GM12878 (cell line): ENCODE data around the gene ITM2C. TPM values are rescaled to one million over a fixed set of nuclear protein-coding genes. Genes with fewer than 3 reads are reported as not detected.

ENCODE experiments used
- ATAC-seq: fragments of 200-7000 bp; cut with Tn5 transposase; 3 replicates; pipeline ENCODE4 v1.9.1; 2020; ENCODE audit warnings: mild to moderate bottlenecking, moderate library complexity
- BruUV-seq: library from RNA; stranded (reverse); fragments of 400-500 nt; replicated peaks from 2 replicates; lab custom pipeline; 2021; lab: Mats Ljungman, UMichigan
- CTCF ChIA-PET: fragments of 300-600 bp; sonication (Branson Sonifier 250); formaldehyde crosslinking; extraction: SDS; loops from one replicate; lab custom pipeline; 2021; ENCODE audit warnings: inconsistent platforms; lab: Yijun Ruan, JAX
- POLR2A ChIA-PET: fragments of 350-600 bp; formaldehyde crosslinking; extraction: SDS; loops from one replicate; lab custom pipeline; 2021; ENCODE audit warnings: inconsistent platforms; lab: Charles Lee
- RAD21 ChIA-PET: fragments of 300-600 bp; sonication (Branson Sonifier 250); formaldehyde crosslinking; loops from one replicate; lab custom pipeline; 2023; ENCODE audit warnings: antibody characterized with exemption; ENCODE audit not compliant: unreplicated experiment; lab: Charles Lee
- SMC1A ChIA-PET: fragments of 300-600 bp; sonication (Branson Sonifier 250); formaldehyde crosslinking; loops from one replicate; lab custom pipeline; 2023; ENCODE audit not compliant: unreplicated experiment, uncharacterized antibody; lab: Charles Lee
- DNase-seq: peaks from one replicate; pipeline ENCODE4 v3.0.0-alpha.2; 2011; ENCODE audit warnings: low read depth, low spot score
- FAIRE-seq: peaks from 3 replicates; lab custom pipeline; 2011; peaks lifted over from hg19 to GRCh38; lab: Jason Lieb, UNC
- H2AFZ ChIP-seq: 2 replicates; pipeline ENCODE4 v1.6.0; 2011; ENCODE audit warnings: low read depth, low read length, control low read depth; ENCODE audit not compliant: control insufficient read depth
- H3K27ac ChIP-seq: 2 replicates; pipeline ENCODE4 v1.5.1; 2011; ENCODE audit warnings: control low read depth; ENCODE audit not compliant: control insufficient read depth, insufficient read depth
- H3K27me3 ChIP-seq, 2 experiments: replicated peaks in 1 of 2; 2 replicates each; pipeline versions ENCODE4 v1.6.0 to v1.6.1; 2011; ENCODE audit warnings: low read length in 1 of 2; ENCODE audit not compliant: control insufficient read depth in 2 of 2, insufficient read depth in 2 of 2
- H3K36me3 ChIP-seq, 2 experiments: 2 replicates each; pipeline ENCODE4 v1.5.1; 2011; ENCODE audit warnings: low read length in 1 of 2; ENCODE audit not compliant: control insufficient read depth in 2 of 2, insufficient read depth in 2 of 2
- H3K4me1 ChIP-seq: 2 replicates; pipeline ENCODE4 v1.6.1; 2011; ENCODE audit warnings: mild to moderate bottlenecking, low read length, moderate library complexity, mixed read lengths; ENCODE audit not compliant: control insufficient read depth, insufficient read depth
- H3K4me2 ChIP-seq: 2 replicates; pipeline ENCODE4 v1.6.0; 2011; ENCODE audit warnings: control low read depth; ENCODE audit not compliant: control insufficient read depth, insufficient read depth
- H3K4me3 ChIP-seq: fragments of 200-600 bp; sonication (generic); 2 replicates; pipeline ENCODE4 v1.5.1; 2016
- H3K79me2 ChIP-seq: 2 replicates; pipeline ENCODE4 v1.6.0; 2011; ENCODE audit warnings: low read length; ENCODE audit not compliant: control insufficient read depth, insufficient read depth
- H3K9ac ChIP-seq: 2 replicates; pipeline ENCODE4 v1.8.0; 2011; ENCODE audit warnings: low read length, control low read depth, mixed read lengths; ENCODE audit not compliant: control insufficient read depth, insufficient read depth
- H3K9me3 ChIP-seq: replicated peaks from 3 replicates; pipeline ENCODE4 v1.5.1; 2011; ENCODE audit warnings: mild to moderate bottlenecking, low read length; ENCODE audit not compliant: control insufficient read depth, insufficient read depth
- H4K20me1 ChIP-seq: 2 replicates; pipeline ENCODE4 v1.6.0; 2011; ENCODE audit not compliant: control insufficient read depth, insufficient read depth
- ATF7 ChIP-seq: fragments of 450-650 bp; IDR thresholded peaks from 2 replicates; pipeline ENCODE4 v1.6.1; 2016; ENCODE audit warnings: low read depth, mild to moderate bottlenecking
- CBFB ChIP-seq: IDR thresholded peaks from 2 replicates; pipeline ENCODE4 v1.6.1; 2016; ENCODE audit warnings: antibody characterized with exemption, low read depth
- CHD4 ChIP-seq: fragments of 200-600 bp; sonication (generic); IDR thresholded peaks from 2 replicates; pipeline ENCODE4 v1.6.1; 2016; ENCODE audit warnings: mild to moderate bottlenecking
- IKZF1 ChIP-seq: fragments of 450-650 bp; conservative IDR thresholded peaks from 2 replicates; pipeline ENCODE4 v1.6.1; 2017; ENCODE audit warnings: antibody characterized with exemption, mild to moderate bottlenecking
- IRF4 ChIP-seq: IDR thresholded peaks from 2 replicates; pipeline ENCODE4 v1.6.1; 2011; ENCODE audit warnings: low read depth, low read length
- NFXL1 ChIP-seq: fragments of 450-650 bp; IDR thresholded peaks from 2 replicates; pipeline ENCODE4 v1.6.1; 2017; ENCODE audit warnings: antibody characterized with exemption, mild to moderate bottlenecking, borderline replicate concordance
- POLR2AphosphoS5 ChIP-seq: IDR thresholded peaks from 2 replicates; pipeline ENCODE4 v1.6.1; 2011; ENCODE audit warnings: mild to moderate bottlenecking, low read length, inconsistent platforms
- RAD21 ChIP-seq: IDR thresholded peaks from 2 replicates; pipeline ENCODE4 v1.6.1; 2011; ENCODE audit warnings: mild to moderate bottlenecking, low read depth, low read length, moderate library complexity; ENCODE audit not compliant: insufficient read depth
- RAD51 ChIP-seq: fragments of 450-650 bp; IDR thresholded peaks from 2 replicates; pipeline ENCODE4 v1.6.1; 2016; ENCODE audit warnings: moderate library complexity, mild to moderate bottlenecking, inconsistent platforms
- SMARCA5 ChIP-seq: fragments of 450-650 bp; IDR thresholded peaks from 2 replicates; pipeline ENCODE4 v1.6.1; 2017; ENCODE audit warnings: mild to moderate bottlenecking
- TBL1XR1 ChIP-seq: IDR thresholded peaks from 2 replicates; pipeline ENCODE4 v1.6.1; 2012; ENCODE audit warnings: low read depth, low read length, improper control_type of control experiment
- ZBED1 ChIP-seq: IDR thresholded peaks from 2 replicates; pipeline ENCODE4 v1.6.1; 2016; ENCODE audit warnings: borderline replicate concordance
- ZBTB33 ChIP-seq: fragments of 450-650 bp; IDR thresholded peaks from 2 replicates; pipeline ENCODE4 v1.6.1; 2017; ENCODE audit warnings: mild to moderate bottlenecking
- WGBS: methylation state at CpG from one replicate; pipeline ENCODE4 v1.1.6; 2016; ENCODE audit warnings: low lambda C conversion rate; ENCODE audit not compliant: insufficient replicate concordance, insufficient coverage; ENCODE audit errors: missing lambda C conversion rate; 5-methylcytosine and 5-hydroxymethylcytosine counted together
- in situ Hi-C: fragments of 300-500 bp; cut with MboI; formaldehyde crosslinking; loops from 9 replicates; pipeline ENCODE4 v1.14.3; 2018; ENCODE audit warnings: mixed read lengths
- intact Hi-C: fragments of 100-400 bp; cut with micrococcal nuclease; formaldehyde crosslinking; loops from one replicate; pipeline ENCODE4 v1.14.2; 2022; ENCODE audit not compliant: unreplicated experiment
- polyA plus RNA-seq, 11 experiments: library from polyadenylated mRNA; depleted of rRNA in 4 of 11; unstranded in 6 of 11; stranded (reverse) in 5 of 11; fragments of >200 nt; fragmentation: Nextera tagmentation in 4 of 11; fragmentation: Illumina TruSeq in 1 of 11; extraction: Ambion mirVana in 4 of 11; extraction: Trizol in 1 of 11; gene quantifications; 1 replicate in 1 of 11; 2 replicates in 10 of 11; pipeline versions ENCODE4 v1.2.1 to v1.2.3, GENCODE V29; 2011 to 2016; ENCODE audit warnings: inconsistent platforms in 2 of 11, missing spikeins in 2 of 11, low read depth in 1 of 11
- total RNA-seq, 4 experiments: library from RNA; depleted of rRNA in 3 of 4; stranded (reverse); fragments of >200 nt in 3 of 4; fragmentation: Illumina TruSeq in 1 of 4; extraction: Trizol in 1 of 4; gene quantifications; 2 replicates each; pipeline versions ENCODE4 v1.2.1 to v1.2.3, GENCODE V29; 2013 to 2021

The ITM2C gene
- total and polyA plus RNA-seq, 10 of the 15 experiments (the other 5 are each of a cell fraction or from before 2014, with no cell fraction given): 5.4 to 195 (median 149) TPM

- H3K9ac ChIP-seq: no peak overlapping the region
- no peak overlapping the region for H3K27ac ChIP-seq
- TF ChIP-seq ZBTB33 (no peak), POLR2AphosphoS5 (no peak), IRF4 (no peak), TBL1XR1 (no peak), NFXL1 (no peak), IKZF1 (no peak), ZBED1 (no peak), RAD21 (no peak), CBFB (no peak), ATF7 (no peak), RAD51 (no peak), SMARCA5 (no peak), CHD4 (no peak)
- ATAC-seq (no peak), DNase-seq (no peak), FAIRE-seq (no peak)
- intact Hi-C loops: no loop called here
- H3K9me3 ChIP-seq: no peaks in the 10 kb centered on the region
- H3K79me2 ChIP-seq: peaks cover 7% of the 10 kb centered on the region
- H2AFZ ChIP-seq: no peak overlapping the region
- no peaks in the 10 kb centered on the region for H3K36me3 ChIP-seq
- peaks cover 58% of the 10 kb centered on the region for H3K4me1 ChIP-seq
- no TSS peak for BruUV-seq
- 92% methylated on average over 19 of the region's 19 CpGs for WGBS
- H4K20me1 ChIP-seq: no peaks in the 10 kb centered on the region
- in situ Hi-C loops: no loop called here
- POLR2A ChIA-PET: no interaction called here
- H3K4me3 ChIP-seq: no peak overlapping the region
- H3K4me2 ChIP-seq: no peak overlapping the region
- CTCF ChIA-PET: interaction anchor here (0.8 to 1.0 kb wide), 2 partner anchors 44 to 118 kb away, joined by 3 read pairs; no protein-coding TSS in a partner anchor
- H3K27me3 ChIP-seq: no peaks in the 10 kb centered on the region
- RAD21 ChIA-PET: interaction anchor here (1.3 to 1.5 kb wide), 2 partner anchors 20 to 25 kb away, joined by 3 to 4 read pairs; no protein-coding TSS in a partner anchor
- SMC1A ChIA-PET: interaction anchor here (1.3 kb wide), 1 partner anchor 9 kb away, joined by 4 read pairs; no protein-coding TSS in a partner anchor
Observed at GRCh38 chr2:230868947-230869913, 4.5 kb downstream of the ITM2C start.
